ENCODE measurements around the gene GNAQ. TPM values are rescaled to one million over a fixed set of nuclear protein-coding genes. Genes with fewer than 3 reads are reported as not detected.
"Not testable (repeated sequence)": the region's sequence is repeated elsewhere in the genome, so short reads cannot be mapped to it uniquely, and the experiment has no call there.

The GNAQ gene
- 10 to 100 TPM in 1 of 2 donors, 1 to 10 TPM in 1; 9.4 to 22.3 TPM for total RNA-seq

GRCh38 chr9:78031444-78031892 is at the start of gene GNAQ:
GNAQ (minus strand) TSS chr9:78031811; CDS start chr9:78031235, 576 bp downstream.
- H3K9me3 Mint-ChIP-seq, result no peaks in the 10 kb centered on the region
- peaks cover 12 to 16% of the 10 kb centered on the region in 2 donors for H3K36me3 Mint-ChIP-seq
- DNase-seq (ENCODE audit: low spot score in 2 of 2), result peak in 1 of 2 donors; percentile 46
- H3K27ac Mint-ChIP-seq, result peak within 1 kb of the TSS; percentile 84 to 92
- ATAC-seq, result peak; percentile 40 to 54

- no peak for DNase-seq (ENCODE audit: low spot score in 2 of 2)
- ATAC-seq, result peak; percentile 64 to 76
- peaks cover 25 to 42% of the 10 kb centered on the region in 2 donors for H3K36me3 Mint-ChIP-seq
- peak overlapping the region; percentile 27 to 62 for H3K27ac Mint-ChIP-seq
- H3K9me3 Mint-ChIP-seq, result peaks cover 16 to 22% of the 10 kb centered on the region in 2 donors
Observed at GRCh38 chr9:78074385-78075291, 43.0 kb upstream of the GNAQ start.

- peaks cover 18 to 33% of the 10 kb centered on the region in 2 donors for H3K36me3 Mint-ChIP-seq
- H3K9me3 Mint-ChIP-seq, result peaks cover 13 to 25% of the 10 kb centered on the region in 2 donors
- DNase-seq (ENCODE audit: low spot score in 2 of 2), result no peak
- H3K27ac Mint-ChIP-seq, result peak overlapping the region in 1 of 2 donors; percentile 27
- no peak for ATAC-seq
Observed at GRCh38 chr9:78073722-78074121, 42.1 kb upstream of the GNAQ start.

GRCh38 chr9:78072586-78073199 is 41.1 kb upstream of the GNAQ start:
- Mint-ChIP-seq H3K27ac (no peak overlapping the region), H3K36me3 (peaks cover 12 to 26% of the 10 kb centered on the region in 2 donors), H3K9me3 (peaks cover 9 to 19% of the 10 kb centered on the region in 2 donors)
- peak; percentile 65 to 90 for ATAC-seq
- no peak for DNase-seq (ENCODE audit: low spot score in 2 of 2)

- H3K36me3 Mint-ChIP-seq, result peaks cover 0 to 21% of the 10 kb centered on the region in 2 donors
- no peak for ATAC-seq
- peaks cover 11 to 22% of the 10 kb centered on the region in 2 donors for H3K9me3 Mint-ChIP-seq
- no peak overlapping the region for H3K27ac Mint-ChIP-seq
- DNase-seq (ENCODE audit: low spot score in 2 of 2), result no peak
Observed at GRCh38 chr9:78070521-78070920, 38.9 kb upstream of the GNAQ start.

- Mint-ChIP-seq H3K9me3 (peaks cover 6 to 19% of the 10 kb centered on the region in 2 donors), H3K36me3 (peaks cover 0 to 14% of the 10 kb centered on the region in 2 donors), H3K27ac (no peak overlapping the region)
- ATAC-seq (no peak), DNase-seq (ENCODE audit: low spot score in 2 of 2) (no peak)
Observed at GRCh38 chr9:78064075-78064474, 32.5 kb upstream of the GNAQ start.

GRCh38 chr9:78062710-78063109 is 31.1 kb upstream of the GNAQ start:
- H3K36me3 Mint-ChIP-seq, result peaks cover 0 to 14% of the 10 kb centered on the region in 2 donors
- peaks cover 6 to 26% of the 10 kb centered on the region in 2 donors for H3K9me3 Mint-ChIP-seq

GRCh38 chr9:78054218-78054617 is 22.6 kb upstream of the GNAQ start:
- ATAC-seq, result peak in 1 of 2 donors; percentile 67
- not testable (repeated sequence) for DNase-seq (ENCODE audit: low spot score in 2 of 2); H3K27ac Mint-ChIP-seq
- peaks cover 20 to 23% of the 10 kb centered on the region in 2 donors for H3K36me3 Mint-ChIP-seq
- H3K9me3 Mint-ChIP-seq, result peaks cover 13 to 25% of the 10 kb centered on the region in 2 donors

More at GRCh38 chr9:78062710-78063109, 31.1 kb upstream of the GNAQ start:
- no peak for DNase-seq (ENCODE audit: low spot score in 2 of 2)
- ATAC-seq, result no peak
- H3K27ac Mint-ChIP-seq, result no peak overlapping the region

- peaks cover 20 to 23% of the 10 kb centered on the region in 2 donors for H3K36me3 Mint-ChIP-seq
- DNase-seq (ENCODE audit: low spot score in 2 of 2), result no peak
- H3K9me3 Mint-ChIP-seq, result peaks cover 13 to 19% of the 10 kb centered on the region in 2 donors
Observed at GRCh38 chr9:78053627-78054026, 22.0 kb upstream of the GNAQ start.

GRCh38 chr9:78050421-78050820 is 18.8 kb upstream of the GNAQ start:
- H3K9me3 Mint-ChIP-seq, result peaks cover 2 to 8% of the 10 kb centered on the region in 2 donors
- no peak for DNase-seq (ENCODE audit: low spot score in 2 of 2)
- H3K27ac Mint-ChIP-seq, result no peak overlapping the region
- ATAC-seq, result no peak
- H3K36me3 Mint-ChIP-seq, result peaks cover 7 to 12% of the 10 kb centered on the region in 2 donors

More at GRCh38 chr9:78053627-78054026, 22.0 kb upstream of the GNAQ start:
- no peak overlapping the region for H3K27ac Mint-ChIP-seq
- peak in 1 of 2 donors; percentile 36 for ATAC-seq

GRCh38 chr9:78049484-78049883 is 17.9 kb upstream of the GNAQ start:
- peaks cover 0 to 5% of the 10 kb centered on the region in 2 donors for H3K9me3 Mint-ChIP-seq
- H3K27ac Mint-ChIP-seq, result no peak overlapping the region
- ATAC-seq (no peak), DNase-seq (ENCODE audit: low spot score in 2 of 2) (no peak)
- peaks cover 0 to 6% of the 10 kb centered on the region in 2 donors for H3K36me3 Mint-ChIP-seq

GRCh38 chr9:78047106-78047505 is 15.5 kb upstream of the GNAQ start:
- Mint-ChIP-seq H3K9me3 (no peaks in the 10 kb centered on the region), H3K27ac (no peak overlapping the region), H3K36me3 (no peaks in the 10 kb centered on the region)
- ATAC-seq, result no peak
- DNase-seq (ENCODE audit: low spot score in 2 of 2), result no peak

GRCh38 chr9:78046112-78046511 is 14.5 kb upstream of the GNAQ start:
- no peak for ATAC-seq

GRCh38 chr9:78044886-78045285 is 13.3 kb upstream of the GNAQ start:
- Mint-ChIP-seq H3K9me3 (no peaks in the 10 kb centered on the region), H3K36me3 (no peaks in the 10 kb centered on the region), H3K27ac (no peak overlapping the region)
- ATAC-seq, result no peak
- no peak for DNase-seq (ENCODE audit: low spot score in 2 of 2)

More at GRCh38 chr9:78046112-78046511, 14.5 kb upstream of the GNAQ start:
- Mint-ChIP-seq H3K9me3 (no peaks in the 10 kb centered on the region), H3K36me3 (no peaks in the 10 kb centered on the region), H3K27ac (no peak overlapping the region)
- DNase-seq (ENCODE audit: low spot score in 2 of 2), result no peak

GRCh38 chr9:78044189-78044588 is 12.6 kb upstream of the GNAQ start:
- Mint-ChIP-seq H3K36me3 (no peaks in the 10 kb centered on the region), H3K27ac (peak overlapping the region in 1 of 2 donors; percentile 48), H3K9me3 (no peaks in the 10 kb centered on the region)
- DNase-seq (ENCODE audit: low spot score in 2 of 2), result no peak
- no peak for ATAC-seq

- H3K27ac Mint-ChIP-seq, result no peak overlapping the region
- DNase-seq (ENCODE audit: low spot score in 2 of 2) (no peak), ATAC-seq (no peak)
- H3K9me3 Mint-ChIP-seq, result no peaks in the 10 kb centered on the region
- H3K36me3 Mint-ChIP-seq, result no peaks in the 10 kb centered on the region
Observed at GRCh38 chr9:78041971-78042370, 10.4 kb upstream of the GNAQ start.

- no peak for DNase-seq (ENCODE audit: low spot score in 2 of 2)
- Mint-ChIP-seq H3K9me3 (no peaks in the 10 kb centered on the region), H3K27ac (no peak overlapping the region), H3K36me3 (no peaks in the 10 kb centered on the region)
- no peak for ATAC-seq
Observed at GRCh38 chr9:78040726-78041125, 9.1 kb upstream of the GNAQ start.

Data from activated naive CD4-positive, alpha-beta T cell treated with anti-CD3 and anti-CD28 coated beads, Interleukin-2, amount 50 U/mL, for 72 hours (primary cell).